Esophagus muscularis mucosa (tissue), 4 donors: Measurements from ENCODE around the gene CAD. TPM values are rescaled to one million over a fixed set of nuclear protein-coding genes. Genes with fewer than 3 reads are reported as not detected.
"Not testable (repeated sequence)": the region's sequence is repeated elsewhere in the genome, so short reads cannot be mapped to it uniquely, and the experiment has no call there.

Experiments used
- DNase-seq: peaks from one replicate; pipeline ENCODE4 v3.0.0-alpha.2; 2017; ENCODE audit errors: extremely low spot score
- H3K27ac ChIP-seq, 4 donors: fragments of 200-600 bp; sonication (generic); replicated peaks in 1 of 4; 1 replicate in 3 of 4; 2 replicates in 1 of 4; pipeline ENCODE4 v1.5.1; 2016 to 2019; ENCODE audit warnings: mild to moderate bottlenecking in 1 of 4
- H3K27me3 ChIP-seq, 4 donors: fragments of 200-600 bp; sonication (generic); one replicate each; pipeline versions ENCODE4 v1.5.1 to v1.6.0; 2016 to 2019
- H3K36me3 ChIP-seq, 4 donors: fragments of 200-600 bp; sonication (generic); one replicate each; pipeline ENCODE4 v1.5.1; 2016 to 2019
- H3K4me1 ChIP-seq, 4 donors: fragments of 200-600 bp; sonication (generic); one replicate each; pipeline ENCODE4 v1.5.1; 2016 to 2019
- H3K4me3 ChIP-seq, 4 donors: fragments of 200-600 bp; sonication (generic); 1 replicate in 2 of 4; 2 replicates in 2 of 4; pipeline ENCODE4 v1.5.1; 2016 to 2019; ENCODE audit warnings: mild to moderate bottlenecking in 4 of 4, moderate library complexity in 1 of 4
- H3K9me3 ChIP-seq, 4 donors: fragments of 200-600 bp; sonication (generic); 1 replicate in 3 of 4; 2 replicates in 1 of 4; pipeline ENCODE4 v1.5.1; 2016 to 2019
- EP300 ChIP-seq: sonication (generic); formaldehyde crosslinking; IDR thresholded peaks from one replicate; pipeline ENCODE4 v1.6.1; 2017; ENCODE audit warnings: antibody characterized with exemption
- POLR2A ChIP-seq: fragments of 450-650 bp; IDR thresholded peaks from one replicate; pipeline ENCODE4 v1.6.1; 2017; ENCODE audit warnings: antibody characterized with exemption, moderate library complexity, mild to moderate bottlenecking, low read depth
- POLR2AphosphoS5 ChIP-seq, 2 donors: sonication (generic); formaldehyde crosslinking; IDR thresholded peaks; one replicate each; pipeline ENCODE4 v1.6.1; 2017; ENCODE audit warnings: antibody characterized with exemption in 2 of 2
- WGBS: methylation state at CpG from one replicate; pipeline ENCODE4 v1.1.5; 2018; 5-methylcytosine and 5-hydroxymethylcytosine counted together
- intact Hi-C: fragments of 100-400 bp; cut with DNase I; formaldehyde crosslinking; loops from one replicate; pipeline ENCODE4 v1.15.1; 2023
- total RNA-seq, 4 donors: library from RNA; depleted of rRNA; stranded (reverse); fragments of >200 nt; gene quantifications; one replicate each; pipeline versions ENCODE4 v1.1.0 to v1.2.1, GENCODE V29; 2016
- TF ChIP-seq, protein P1 (sequence below), 3 experiments: fragments of 200-600 bp in 2 of 3; fragments of 450-650 bp in 1 of 3; sonication (generic) in 2 of 3; IDR thresholded peaks; one replicate each; pipeline ENCODE4 v1.5.1; 2017 to 2019; ENCODE audit warnings: antibody characterized with exemption in 3 of 3, mild to moderate bottlenecking in 2 of 3, moderate library complexity in 1 of 3

CAD gene
- total RNA-seq, 4 donors from 2014 or later, result 12.4 to 28.3 (median 16.6) TPM

DNA sequence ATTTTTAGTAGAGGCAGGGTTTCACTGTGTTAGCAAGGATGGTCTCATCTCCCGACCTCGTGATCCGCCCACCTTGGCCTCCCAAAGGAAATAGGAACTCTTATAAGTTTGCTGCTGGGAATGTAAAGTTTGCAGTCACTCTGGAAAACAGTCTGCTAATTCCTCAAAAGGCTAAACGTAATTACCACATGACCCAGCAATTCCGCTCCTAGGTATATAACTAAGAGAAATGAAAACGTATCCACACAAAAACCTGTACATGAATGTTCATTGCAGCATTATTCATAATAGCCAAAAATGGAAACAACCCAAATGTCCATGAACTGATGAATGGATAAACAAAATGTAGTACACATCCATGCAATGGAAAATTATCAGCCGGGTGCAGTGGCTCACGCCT lies 27.2 kb upstream of the CAD start:
- Histone ChIP-seq H3K4me1 (peaks cover 8 to 15% (median 10%) of the 10 kb centered on the region in 4 donors), H3K9me3 (no peaks in the 10 kb centered on the region), H3K27ac (no peak overlapping the region), H3K4me3 (no peak overlapping the region), H3K36me3 (no peaks in the 10 kb centered on the region), H3K27me3 (no peaks in the 10 kb centered on the region)
- WGBS, result 91% methylated on average over 8 of the region's 8 CpGs
- intact Hi-C loops, result loop anchor here (5.0 kb wide), 1 partner anchor 93 kb away; no protein-coding TSS in a partner anchor
- DNase-seq, result no peak
- TF ChIP-seq POLR2A, result no peak

DNA sequence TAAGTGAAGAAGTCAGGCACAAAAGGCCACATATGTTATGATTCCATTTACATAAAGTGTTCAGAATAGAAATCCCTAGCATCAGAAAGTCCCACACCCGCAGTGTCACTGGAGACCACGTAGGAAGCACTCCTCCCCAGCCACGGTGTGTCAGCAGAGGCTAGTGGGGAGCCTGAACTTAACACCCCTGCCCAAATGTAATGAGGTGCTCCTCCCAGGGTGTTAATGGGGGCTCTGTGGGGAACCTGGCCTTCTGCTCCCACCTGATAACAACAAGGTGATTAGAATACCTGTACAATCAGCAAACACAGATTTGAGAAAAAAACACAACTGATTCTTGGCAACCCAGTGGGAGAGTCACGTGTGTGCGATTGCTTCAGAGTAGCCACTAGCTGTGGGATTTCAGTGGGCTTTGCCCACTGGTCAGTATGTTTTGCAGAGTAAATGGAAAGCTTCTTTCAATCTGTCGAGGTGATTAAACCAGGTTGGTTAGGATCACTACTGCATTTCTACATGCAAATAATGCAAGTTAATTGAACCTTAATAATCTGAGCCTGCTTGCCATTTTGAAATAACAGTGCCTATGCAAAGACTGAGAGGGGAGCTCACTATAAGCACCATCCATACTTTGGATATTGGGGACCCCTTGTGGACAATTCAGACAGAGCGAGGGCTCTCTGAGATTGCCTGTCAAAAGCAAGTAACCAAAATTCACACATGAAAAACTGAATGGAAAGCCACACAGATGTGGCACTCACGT lies 25.9 kb upstream of the CAD start:
- no peak for TF ChIP-seq EP300
- TF ChIP-seq, protein P1, sequence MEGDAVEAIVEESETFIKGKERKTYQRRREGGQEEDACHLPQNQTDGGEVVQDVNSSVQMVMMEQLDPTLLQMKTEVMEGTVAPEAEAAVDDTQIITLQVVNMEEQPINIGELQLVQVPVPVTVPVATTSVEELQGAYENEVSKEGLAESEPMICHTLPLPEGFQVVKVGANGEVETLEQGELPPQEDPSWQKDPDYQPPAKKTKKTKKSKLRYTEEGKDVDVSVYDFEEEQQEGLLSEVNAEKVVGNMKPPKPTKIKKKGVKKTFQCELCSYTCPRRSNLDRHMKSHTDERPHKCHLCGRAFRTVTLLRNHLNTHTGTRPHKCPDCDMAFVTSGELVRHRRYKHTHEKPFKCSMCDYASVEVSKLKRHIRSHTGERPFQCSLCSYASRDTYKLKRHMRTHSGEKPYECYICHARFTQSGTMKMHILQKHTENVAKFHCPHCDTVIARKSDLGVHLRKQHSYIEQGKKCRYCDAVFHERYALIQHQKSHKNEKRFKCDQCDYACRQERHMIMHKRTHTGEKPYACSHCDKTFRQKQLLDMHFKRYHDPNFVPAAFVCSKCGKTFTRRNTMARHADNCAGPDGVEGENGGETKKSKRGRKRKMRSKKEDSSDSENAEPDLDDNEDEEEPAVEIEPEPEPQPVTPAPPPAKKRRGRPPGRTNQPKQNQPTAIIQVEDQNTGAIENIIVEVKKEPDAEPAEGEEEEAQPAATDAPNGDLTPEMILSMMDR (IDR thresholded peaks at IDR 0.05), result peak; percentile 47 to 55 (median 53)
- H3K4me1 ChIP-seq, result peaks cover 0 to 2% (median under 1%) of the 10 kb centered on the region in 4 donors
- H3K27ac ChIP-seq, result no peak overlapping the region
- WGBS, result 40% methylated on average over 8 of the region's 8 CpGs
- H3K9me3 ChIP-seq, result no peaks in the 10 kb centered on the region
- H3K4me3 ChIP-seq, result no peak overlapping the region
- no peak for DNase-seq
- H3K36me3 ChIP-seq, result no peaks in the 10 kb centered on the region
- no peaks in the 10 kb centered on the region for H3K27me3 ChIP-seq
- intact Hi-C loops, result loop anchor here (5.0 kb wide), 1 partner anchor 94 kb away; no protein-coding TSS in a partner anchor

DNA sequence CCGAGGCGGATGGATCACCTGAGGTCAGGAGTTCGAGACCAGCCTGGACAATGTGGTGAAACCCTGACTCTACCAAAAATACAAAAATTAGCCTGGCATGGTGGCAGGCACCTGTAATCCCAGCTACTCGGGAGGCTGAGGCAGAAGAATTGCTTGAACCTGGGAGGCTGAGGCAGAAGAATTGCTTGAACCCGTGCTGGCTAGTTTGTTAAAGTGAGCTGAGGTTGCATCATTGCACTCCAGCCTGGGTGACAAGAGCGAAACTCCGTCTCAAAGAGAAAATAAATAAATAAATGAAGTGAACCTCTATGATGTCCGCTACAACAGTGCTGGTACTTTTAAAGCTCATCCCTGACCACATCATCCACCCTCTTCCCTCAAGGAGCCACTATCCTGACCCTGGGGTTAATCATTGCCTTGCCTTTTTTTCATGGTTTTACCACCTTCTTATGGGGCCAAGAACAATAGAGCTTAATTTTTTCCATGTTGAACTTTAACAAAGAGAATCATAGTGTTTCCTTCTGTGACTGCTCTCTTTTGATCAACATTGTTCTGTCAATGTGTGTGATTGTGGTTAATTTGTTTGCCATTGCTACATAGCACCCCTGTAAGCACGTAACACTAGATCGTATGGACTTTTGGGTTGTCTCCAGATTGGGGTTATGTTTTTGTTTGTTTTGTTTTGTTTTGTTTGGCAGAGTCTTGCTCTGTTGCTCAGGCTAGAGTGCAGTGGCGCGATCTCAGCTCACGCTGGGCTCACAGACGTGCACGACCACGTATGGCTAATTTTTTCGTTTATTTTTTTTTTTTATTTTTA lies 22.4 kb upstream of the CAD start:
- intact Hi-C loops, result loop anchor here (5.0 kb wide), 1 partner anchor 97 kb away; no protein-coding TSS in a partner anchor
- TF ChIP-seq EP300, result no peak
- WGBS, result 77% methylated on average over 17 of the region's 17 CpGs
- Histone ChIP-seq H3K36me3 (peaks cover 0 to 6% (median 2%) of the 10 kb centered on the region in 4 donors), H3K4me1 (no peaks in the 10 kb centered on the region), H3K9me3 (no peaks in the 10 kb centered on the region), H3K27me3 (no peaks in the 10 kb centered on the region), H3K4me3 (no peak overlapping the region), H3K27ac (no peak overlapping the region)
- DNase-seq, result no peak

DNA sequence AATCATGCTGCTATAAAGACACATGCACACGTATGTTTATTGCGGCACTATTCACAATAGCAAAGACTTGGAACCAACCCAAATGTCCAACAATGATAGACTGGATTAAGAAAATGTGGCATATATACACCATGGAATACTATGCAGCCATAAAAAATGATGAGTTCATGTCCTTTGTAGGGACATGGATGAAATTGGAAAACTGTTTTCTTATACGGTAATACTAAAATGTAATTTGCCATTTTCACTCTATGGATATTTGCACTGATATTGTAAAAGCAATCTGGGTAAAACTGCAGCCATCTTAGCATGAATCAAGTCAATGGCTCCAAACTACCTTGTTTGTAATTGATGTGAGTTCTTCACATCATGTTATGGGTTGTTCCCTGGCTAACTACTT lies 21.4 kb upstream of the CAD start:
- DNase-seq, H3K27ac ChIP-seq, H3K4me3 ChIP-seq, intact Hi-C loops, H3K9me3 ChIP-seq, H3K4me1 ChIP-seq, H3K27me3 ChIP-seq: not testable (repeated sequence)
- 86% methylated on average over 3 of the region's 3 CpGs for WGBS
- H3K36me3 ChIP-seq, result peaks cover 7 to 16% (median 11%) of the 10 kb centered on the region in 4 donors

DNA sequence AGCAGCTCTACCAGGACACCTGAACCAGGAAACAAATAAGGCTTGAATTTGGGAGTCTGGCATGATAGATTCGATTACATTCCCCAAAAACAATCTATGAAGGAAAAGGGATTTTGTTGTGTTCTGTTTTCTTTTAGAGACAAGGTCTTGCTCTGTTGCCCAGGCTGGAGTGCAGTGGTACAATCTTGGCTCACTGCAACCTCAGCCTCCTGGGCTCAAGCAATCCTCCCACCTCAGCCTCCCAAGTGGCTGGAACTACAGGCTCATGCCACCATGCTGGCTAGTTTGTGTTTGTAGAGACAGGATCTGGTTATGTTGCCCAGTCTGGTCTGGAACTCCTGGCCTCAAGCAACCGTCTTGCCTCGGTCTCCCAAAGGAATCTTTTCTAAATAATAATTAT lies 19.1 kb upstream of the CAD start:
- H3K9me3 ChIP-seq, H3K4me3 ChIP-seq, intact Hi-C loops, DNase-seq, H3K4me1 ChIP-seq, H3K27me3 ChIP-seq, H3K27ac ChIP-seq: not testable (repeated sequence)
- H3K36me3 ChIP-seq, result peaks cover 14 to 39% (median 32%) of the 10 kb centered on the region in 4 donors
- 94% methylated on average over 3 of the region's 3 CpGs for WGBS

DNA sequence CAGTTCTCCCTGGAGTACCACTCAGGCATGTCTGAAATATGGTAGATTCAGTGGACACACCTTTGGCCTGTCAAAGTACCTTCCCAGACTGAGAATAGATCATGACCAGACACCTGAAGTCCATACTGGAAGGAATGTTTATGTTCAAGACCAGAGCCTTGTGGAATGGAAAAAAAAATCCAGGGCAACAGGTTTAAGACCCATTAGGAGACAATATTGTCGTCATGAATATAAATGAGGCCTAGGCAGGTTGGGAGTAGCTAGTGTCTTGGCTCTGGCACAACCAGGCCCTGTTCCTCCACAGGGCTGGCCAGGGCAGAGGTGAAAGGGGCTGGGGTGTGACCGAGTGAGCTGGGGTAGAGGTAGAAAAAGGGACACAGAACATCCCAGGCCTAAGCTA lies 18.5 kb upstream of the CAD start:
- Histone ChIP-seq H3K9me3 (no peaks in the 10 kb centered on the region), H3K27ac (no peak overlapping the region), H3K36me3 (peaks cover 14 to 44% (median 37%) of the 10 kb centered on the region in 4 donors), H3K27me3 (no peaks in the 10 kb centered on the region), H3K4me3 (no peak overlapping the region), H3K4me1 (no peaks in the 10 kb centered on the region)
- intact Hi-C loops, result no loop called here
- no peak for TF ChIP-seq POLR2A
- TF ChIP-seq EP300, result no peak
- no peak for TF ChIP-seq POLR2AphosphoS5 (IDR thresholded peaks at IDR 0.05)
- TF ChIP-seq, protein P1 (IDR thresholded peaks at IDR 0.05), result no peak
- 77% methylated on average over 2 of the region's 2 CpGs for WGBS
- DNase-seq, result no peak
